Activated T-helper 1 cell treated with Interleukin-2 at 50 U/mL for 16 hours (primary cell): ENCODE data around the gene UNC5C.

Experiments
- DNase-seq: peaks from one replicate; pipeline ENCODE4 v3.0.0-alpha.2; 2020; ENCODE audit warnings: low read depth

UNC5C gene

DNA sequence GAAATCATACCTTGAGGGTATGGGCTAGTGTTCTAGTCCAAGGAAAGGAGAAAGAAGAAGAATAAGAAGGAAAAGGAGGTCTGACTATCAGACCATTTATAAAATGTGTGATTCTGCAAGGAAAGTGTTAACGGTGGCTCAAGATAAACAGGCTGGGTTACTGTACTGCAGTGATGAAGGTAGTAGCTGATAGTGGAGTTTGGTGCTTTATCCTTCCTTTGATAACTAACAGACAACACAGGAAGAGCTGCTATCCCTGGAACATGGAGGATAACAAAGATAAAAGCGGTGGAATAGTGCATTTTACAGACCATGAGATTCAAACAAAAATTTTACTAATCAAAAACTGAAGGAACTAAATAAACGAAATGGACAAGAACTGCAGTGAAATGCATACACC lies 2.6 kb downstream of the UNC5C start:
- no peak for DNase-seq

- DNase-seq: no peak
Observed at GRCh38 chr4:95545546-95545945, 3.2 kb downstream of the UNC5C start.

DNA sequence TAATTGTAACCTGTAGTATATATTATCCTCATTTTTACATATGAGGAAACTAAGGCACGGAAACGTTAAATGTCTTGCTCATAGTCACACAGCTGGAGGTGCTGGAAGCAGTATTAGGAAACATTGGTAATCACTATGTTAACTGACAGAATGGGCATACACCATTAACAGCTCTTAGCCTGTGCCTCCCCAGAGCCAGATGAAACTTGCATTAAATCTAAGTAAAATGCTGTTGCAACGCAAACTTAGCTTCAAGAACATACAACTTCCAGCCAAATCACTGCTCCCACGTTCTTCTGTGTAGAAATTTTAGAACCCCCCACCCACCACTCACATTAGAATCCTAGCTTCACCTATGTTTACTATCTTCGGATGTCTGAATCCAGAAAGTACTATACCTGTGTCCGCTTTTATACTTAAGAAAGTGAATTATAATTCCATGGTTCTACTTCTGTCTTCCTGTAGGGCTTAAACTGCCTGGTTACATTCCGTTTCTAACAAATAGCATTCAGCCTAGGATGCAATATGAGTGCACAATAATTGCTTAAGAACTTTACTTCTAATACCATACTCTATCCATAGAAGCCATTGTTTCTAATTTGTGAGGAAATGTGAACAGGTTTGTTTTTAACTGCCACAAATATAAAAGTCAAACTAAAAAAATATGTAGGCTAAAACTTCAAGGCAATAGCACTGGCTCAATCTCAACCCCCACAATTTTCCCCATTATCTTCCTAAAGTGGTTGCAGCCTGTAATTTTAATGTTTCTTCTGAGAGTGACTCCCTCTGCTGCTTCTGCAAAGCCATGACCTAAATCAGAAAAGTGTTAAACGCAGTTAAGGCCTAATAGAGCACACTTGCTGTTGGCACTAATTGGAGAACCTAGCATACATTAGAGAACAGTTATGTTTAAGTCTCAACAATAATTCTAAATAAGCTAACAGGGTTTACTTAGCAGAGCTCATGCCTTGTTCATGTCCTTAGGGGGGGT lies 4.4 kb downstream of the UNC5C start:
- no peak for DNase-seq

DNA sequence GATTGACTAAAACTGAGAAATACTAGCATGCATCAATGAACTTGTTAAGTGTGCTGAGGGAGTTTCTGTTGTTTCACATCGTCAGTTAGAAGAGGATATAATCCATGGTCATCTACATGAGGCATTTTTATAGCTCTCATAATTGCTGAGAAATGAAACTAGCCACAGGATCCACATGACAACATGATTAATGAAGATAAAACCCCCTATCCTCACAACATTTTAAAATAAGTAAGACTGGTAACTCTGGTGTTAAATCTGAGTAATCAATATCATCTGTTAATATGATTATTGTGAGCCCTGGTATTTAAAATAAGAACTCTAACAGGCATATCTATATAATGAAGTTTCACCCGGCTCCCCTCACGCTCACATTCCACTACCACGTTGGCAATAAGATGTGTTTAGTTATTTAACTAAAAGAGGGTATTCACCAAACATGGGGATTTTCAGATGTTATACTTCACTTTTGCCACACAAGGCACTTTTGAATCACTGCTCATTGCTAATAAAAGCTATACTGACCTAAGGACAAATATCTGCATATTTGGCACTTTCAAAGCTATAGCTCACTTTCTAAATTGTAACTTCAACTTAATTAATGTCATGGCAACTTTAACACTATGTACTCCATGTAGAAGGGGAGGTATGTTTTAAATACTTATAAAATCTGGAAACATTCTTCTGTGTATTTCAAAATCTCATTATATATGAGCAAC lies 6.7 kb downstream of the UNC5C start:
- no peak for DNase-seq

DNA sequence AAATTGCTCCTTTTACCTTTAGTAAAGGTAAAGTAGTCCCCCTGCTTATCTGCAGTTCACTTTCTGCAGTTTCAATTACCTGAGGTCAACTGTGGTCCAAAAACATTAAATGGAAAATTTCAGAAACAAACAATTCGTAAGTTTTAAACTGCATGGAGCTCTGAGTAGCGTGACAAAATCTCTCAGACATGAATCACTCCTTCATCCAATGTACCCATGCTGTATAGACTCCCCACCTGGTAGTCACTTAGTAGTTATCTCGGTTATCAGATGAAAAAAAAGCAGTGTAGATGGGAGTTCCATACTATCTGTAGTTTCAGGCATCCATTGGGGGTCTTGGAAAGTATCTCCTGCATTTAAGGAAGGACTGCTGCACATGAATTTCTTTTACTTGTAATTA lies 7.7 kb downstream of the UNC5C start:
- DNase-seq: no peak

GRCh38 chr4:95540227-95540626 lies 8.5 kb downstream of the UNC5C start:
- DNase-seq: no peak

DNA sequence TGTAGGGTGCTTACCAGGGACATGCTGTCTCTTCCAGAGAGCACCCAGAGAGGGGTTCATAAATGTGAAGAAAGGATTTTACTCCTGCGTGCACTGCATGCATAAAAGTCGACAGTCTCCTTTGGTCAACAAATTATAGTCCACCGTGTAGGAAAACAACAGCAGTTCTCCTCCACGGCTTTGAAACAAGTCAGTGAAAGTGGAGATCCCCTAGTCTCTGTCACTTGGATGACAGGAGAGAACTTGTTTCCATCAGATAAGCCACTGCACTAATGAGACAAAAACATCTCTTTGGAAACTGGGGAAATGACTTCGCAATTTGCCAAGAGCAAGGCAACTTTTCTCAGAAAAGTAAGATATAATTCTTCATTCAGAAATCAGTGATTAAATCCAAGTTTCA lies 9.7 kb downstream of the UNC5C start:
- no peak for DNase-seq

- DNase-seq: no peak
Observed at GRCh38 chr4:95537863-95538488, 10.8 kb downstream of the UNC5C start.

DNA sequence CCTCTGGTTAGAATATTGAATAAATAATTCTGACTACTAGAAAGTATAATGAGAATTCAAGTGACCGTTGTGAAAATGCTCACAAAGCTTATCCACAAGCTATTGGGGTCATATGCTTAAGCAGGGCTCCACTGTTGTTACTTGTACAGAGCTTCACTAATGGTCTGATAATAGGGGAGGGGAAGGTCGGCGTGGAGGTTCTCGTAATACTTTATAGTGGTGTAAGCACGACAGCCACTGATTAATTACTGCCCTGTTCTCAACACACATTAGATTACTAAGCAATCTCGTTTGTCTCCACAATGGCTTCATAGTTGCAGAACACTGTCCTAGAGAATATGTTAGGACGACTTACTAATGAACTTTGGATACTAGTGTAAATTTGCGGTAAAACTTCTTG lies 11.6 kb downstream of the UNC5C start:
- DNase-seq: no peak

DNA sequence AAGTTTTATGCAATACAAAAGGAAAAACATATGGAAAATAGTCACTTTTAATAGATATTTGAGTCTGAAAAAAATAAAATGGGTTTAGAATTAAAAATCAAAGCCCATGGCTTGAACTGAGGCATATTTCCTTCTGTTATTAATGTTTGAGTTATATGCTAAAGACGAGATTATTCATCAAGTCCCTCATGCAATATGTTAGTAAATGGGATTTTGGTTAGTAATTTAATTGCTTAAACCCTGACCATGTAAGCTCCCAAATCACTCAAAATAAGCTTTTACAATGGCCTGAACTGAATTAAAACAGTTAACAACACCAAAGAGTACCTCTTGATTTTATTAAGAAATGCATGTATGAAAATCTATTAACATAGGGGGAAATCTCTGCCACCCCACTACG lies 12.1 kb downstream of the UNC5C start:
- DNase-seq: no peak

DNA sequence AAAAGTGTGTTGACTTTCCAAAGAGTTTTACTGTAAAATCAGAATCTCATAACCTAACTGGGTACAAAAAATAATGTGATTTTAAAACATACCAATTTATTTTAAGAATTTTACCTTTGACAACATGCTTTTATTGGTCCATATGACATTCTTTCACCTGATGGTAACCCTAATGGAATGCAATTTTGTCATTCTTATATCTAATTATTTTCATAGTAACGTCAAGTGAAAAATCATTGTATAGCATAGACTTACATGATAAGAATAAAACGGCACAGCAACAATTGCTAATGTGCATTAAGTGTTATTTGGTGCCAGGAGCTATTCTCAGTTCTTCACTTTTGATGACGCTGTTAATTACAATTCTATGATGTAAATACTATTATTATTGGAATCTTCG lies 13.6 kb downstream of the UNC5C start:
- DNase-seq: no peak

GRCh38 chr4:95534032-95534431 lies 14.7 kb downstream of the UNC5C start:
- no peak for DNase-seq

GRCh38 chr4:95533254-95533653 lies 15.5 kb downstream of the UNC5C start:
- no peak for DNase-seq

GRCh38 chr4:95532305-95532704 lies 16.5 kb downstream of the UNC5C start:
- DNase-seq: no peak

- no peak for DNase-seq
Observed at GRCh38 chr4:95531141-95531540, 17.6 kb downstream of the UNC5C start.

GRCh38 chr4:95529946-95530345 lies 18.8 kb downstream of the UNC5C start:
- DNase-seq: no peak

DNA sequence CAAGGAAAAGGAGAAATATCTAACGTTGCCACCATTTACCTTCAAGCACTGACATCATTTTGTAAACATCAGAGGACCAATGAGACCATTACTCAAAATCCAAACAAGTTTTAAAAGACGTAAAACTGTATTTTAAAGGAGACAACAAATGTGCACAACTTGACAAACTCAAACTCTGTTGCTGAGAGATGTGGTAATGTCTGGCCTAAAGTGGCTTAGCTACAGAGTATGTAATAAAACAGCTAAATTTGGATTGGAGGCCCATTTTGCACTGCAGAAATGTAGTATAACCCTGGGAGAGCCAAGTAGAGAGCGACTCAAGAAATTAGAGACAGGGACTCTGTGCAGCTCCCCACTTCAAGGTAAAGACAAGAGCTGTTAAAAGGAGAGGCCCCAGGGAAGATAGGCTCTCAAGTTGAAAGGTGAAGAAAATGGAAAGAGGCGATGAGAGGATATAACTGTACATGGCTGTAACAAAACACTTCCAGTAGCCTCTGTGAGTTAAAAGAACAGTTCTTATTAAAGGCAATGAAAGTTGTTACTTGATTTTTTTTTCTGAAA lies 20.3 kb downstream of the UNC5C start:
- DNase-seq: no peak

- DNase-seq: no peak
Observed at GRCh38 chr4:95526075-95526474, 22.7 kb downstream of the UNC5C start.

- DNase-seq: no peak
Observed at GRCh38 chr4:95524729-95525128, 24.0 kb downstream of the UNC5C start.

- DNase-seq: no peak
Observed at GRCh38 chr4:95524184-95524583, 24.6 kb downstream of the UNC5C start.

DNA sequence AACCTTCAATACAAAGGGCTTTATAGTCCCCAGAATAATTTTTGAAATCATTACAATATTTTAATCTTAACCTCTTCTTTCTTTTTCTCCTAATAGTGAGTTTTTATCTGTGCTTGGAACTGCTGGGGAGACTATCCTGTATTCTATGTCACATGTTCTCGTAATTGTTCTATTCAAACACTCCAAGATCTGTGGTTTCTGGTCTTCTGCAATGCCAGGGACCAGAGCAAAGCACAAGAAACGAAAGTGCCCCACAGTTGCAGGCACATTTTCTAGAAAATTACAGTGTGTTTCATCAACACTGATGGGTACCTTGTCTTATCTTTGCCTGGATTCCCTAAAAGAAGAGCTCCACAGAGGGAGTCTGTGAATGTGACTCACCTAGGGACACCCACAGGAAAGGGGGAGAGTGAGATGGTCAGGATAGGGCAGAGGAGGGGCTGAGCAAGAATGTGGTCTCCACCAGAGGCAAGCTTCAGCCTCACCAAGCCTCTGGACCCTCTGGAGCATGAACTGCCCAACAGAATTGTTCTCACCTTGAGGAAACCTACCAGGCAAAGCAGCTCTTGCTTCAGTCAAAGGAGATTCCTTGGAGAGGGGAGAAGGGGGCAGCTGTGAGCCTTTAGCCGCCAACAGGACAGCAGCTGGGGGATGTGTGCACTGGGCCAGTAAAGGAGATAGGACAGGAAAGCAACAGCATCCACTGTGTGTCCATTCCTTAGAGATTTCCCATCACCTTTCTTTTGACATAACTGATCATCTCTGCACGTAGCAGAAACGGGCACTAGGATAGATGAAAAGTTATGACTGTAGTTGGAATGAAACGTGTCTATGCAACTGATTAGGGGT lies 25.9 kb downstream of the UNC5C start:
- DNase-seq: no peak
